ENCODE measurements around the gene RNF145. TPM values are rescaled to one million over a fixed set of nuclear protein-coding genes. Genes with fewer than 3 reads are reported as not detected.

RNF145 gene
- 86.4 and 87.9 TPM in 2 replicates for total RNA-seq

GRCh38 chr5:159209438-159210209 is at the start of gene RNF145:
Gene RNF145, minus strand, starts transcription at chr5:159209553. Its CDS starts 5,936 bp downstream, at chr5:159203617.

Other genes with a start within 250 kb of the RNF145 start
- not detected in 2 replicates for gene EBF1, start 109.6 kb downstream of the RNF145 start, total RNA-seq
- 36.4 and 37.9 TPM in 2 replicates for gene UBLCP1, start 53.7 kb upstream of the RNF145 start, total RNA-seq
- not detected in 2 replicates for gene IL12B, start 120.9 kb upstream of the RNF145 start, total RNA-seq